Fibroblast of skin of left biceps (primary cell): ENCODE measurements around the gene AJUBA.
"Not testable (repeated sequence)": the region's sequence is repeated elsewhere in the genome, so short reads cannot be mapped to it uniquely, and the experiment has no call there.

Experiments used
- DNase-seq, 2 experiments: peaks; one replicate each; pipeline ENCODE4 v3.0.0-alpha.2; 2013; ENCODE audit warnings: low read depth in 2 of 2

AJUBA gene

GRCh38 chr14:22982477-22983245 lies at the start of gene AJUBA:
TSS of gene AJUBA (minus strand) at chr14:22982551. CDS start at chr14:22982266, 285 bp downstream.
- DNase-seq, result peak; percentile 89 to 90

- DNase-seq, result no peak
These were observed 48.6 kb upstream of the AJUBA start for GRCh38 chr14:23030936-23031335.

GRCh38 chr14:23028799-23029198 lies 46.4 kb upstream of the AJUBA start:
- DNase-seq, result no peak

- no peak for DNase-seq
These were observed 42.9 kb upstream of the AJUBA start for GRCh38 chr14:23025151-23025814.

- DNase-seq, result no peak
These were observed 42.3 kb upstream of the AJUBA start for GRCh38 chr14:23024612-23025075.

- no peak for DNase-seq
These were observed 41.4 kb upstream of the AJUBA start for GRCh38 chr14:23023795-23024152.

- DNase-seq, result no peak
These were observed 40.9 kb upstream of the AJUBA start for GRCh38 chr14:23023022-23023794.

- no peak for DNase-seq
These were observed 39.6 kb upstream of the AJUBA start for GRCh38 chr14:23021889-23022442.

- no peak for DNase-seq
These were observed 39.1 kb upstream of the AJUBA start for GRCh38 chr14:23021434-23021833.

- DNase-seq, result no peak
These were observed 38.1 kb upstream of the AJUBA start for GRCh38 chr14:23020143-23021128.

- DNase-seq, result no peak
These were observed 35.8 kb upstream of the AJUBA start for GRCh38 chr14:23018107-23018506.

GRCh38 chr14:23017091-23017490 lies 34.7 kb upstream of the AJUBA start:
- no peak for DNase-seq

- no peak for DNase-seq
These were observed 33.3 kb upstream of the AJUBA start for GRCh38 chr14:23015618-23016017.

GRCh38 chr14:23013749-23014054 lies 31.4 kb upstream of the AJUBA start:
- DNase-seq, result not testable (repeated sequence)

- DNase-seq, result no peak
These were observed 30.9 kb upstream of the AJUBA start for GRCh38 chr14:23013054-23013748.

- DNase-seq, result peak; percentile 17 to 31
These were observed 27.8 kb upstream of the AJUBA start, which contains the start of gene C14orf93 for GRCh38 chr14:23009939-23010726. TSS of gene C14orf93 (minus strand) at chr14:23010143. CDS start at chr14:22999023, 11,120 bp downstream.

GRCh38 chr14:23009483-23009938 lies 27.2 kb upstream of the AJUBA start:
- DNase-seq, result no peak

GRCh38 chr14:23008831-23009230 lies 26.5 kb upstream of the AJUBA start:
- no peak for DNase-seq
